Mesothelial cell of epicardium (in vitro differentiated cells): ENCODE data around the gene SUB1. TPM values are rescaled to one million over a fixed set of nuclear protein-coding genes. Genes with fewer than 3 reads are reported as not detected.
"Not testable (repeated sequence)": the region's sequence is repeated elsewhere in the genome, so short reads cannot be mapped to it uniquely, and the experiment has no call there.

Experiments used
- DNase-seq, 2 experiments: peaks; one replicate each; pipeline ENCODE4 v3.0.0; 2021; ENCODE audit warnings: low spot score in 2 of 2; ENCODE audit not compliant: unreplicated experiment in 2 of 2
- H3K27ac Mint-ChIP-seq: 2 replicates; pipeline ENCODE4 v1.8.0; 2021; ENCODE audit warnings: mixed read lengths
- H3K27me3 Mint-ChIP-seq: 2 replicates; pipeline ENCODE4 v1.8.0; 2021; ENCODE audit warnings: low read depth, mixed read lengths
- H3K36me3 Mint-ChIP-seq: 2 replicates; pipeline ENCODE4 v1.8.0; 2021; ENCODE audit warnings: mixed read lengths
- H3K4me1 Mint-ChIP-seq: 2 replicates; pipeline ENCODE4 v1.8.0; 2021; ENCODE audit warnings: mixed read lengths
- H3K4me3 Mint-ChIP-seq: 2 replicates; pipeline ENCODE4 v1.8.0; 2021; ENCODE audit warnings: mild to moderate bottlenecking, moderate library complexity, mixed read lengths
- H3K9me3 Mint-ChIP-seq: 2 replicates; pipeline ENCODE4 v1.8.0; 2021; ENCODE audit warnings: mixed read lengths
- CTCF ChIP-seq: fragments of 200-600 bp; sonication (generic); IDR thresholded peaks from one replicate; pipeline ENCODE4 v1.5.0; 2021; ENCODE audit warnings: antibody characterized with exemption; ENCODE audit not compliant: unreplicated experiment
- total RNA-seq: library from RNA; stranded (reverse); gene quantifications from 3 replicates; pipeline ENCODE4 v1.2.1, GENCODE V29; 2021

SUB1 gene
- total RNA-seq, 1 donor from 2014 or later, result 199 TPM

GRCh38 chr5:32571128-32571527 is 14.2 kb upstream of the SUB1 start:
- Mint-ChIP-seq H3K27ac (no peak overlapping the region), H3K4me1 (no peaks in the 10 kb centered on the region), H3K36me3 (no peaks in the 10 kb centered on the region), H3K4me3 (no peak overlapping the region), H3K9me3 (peaks cover 12% of the 10 kb centered on the region), H3K27me3 (no peaks in the 10 kb centered on the region)
- DNase-seq, result no peak
- TF ChIP-seq CTCF, result no peak

DNA sequence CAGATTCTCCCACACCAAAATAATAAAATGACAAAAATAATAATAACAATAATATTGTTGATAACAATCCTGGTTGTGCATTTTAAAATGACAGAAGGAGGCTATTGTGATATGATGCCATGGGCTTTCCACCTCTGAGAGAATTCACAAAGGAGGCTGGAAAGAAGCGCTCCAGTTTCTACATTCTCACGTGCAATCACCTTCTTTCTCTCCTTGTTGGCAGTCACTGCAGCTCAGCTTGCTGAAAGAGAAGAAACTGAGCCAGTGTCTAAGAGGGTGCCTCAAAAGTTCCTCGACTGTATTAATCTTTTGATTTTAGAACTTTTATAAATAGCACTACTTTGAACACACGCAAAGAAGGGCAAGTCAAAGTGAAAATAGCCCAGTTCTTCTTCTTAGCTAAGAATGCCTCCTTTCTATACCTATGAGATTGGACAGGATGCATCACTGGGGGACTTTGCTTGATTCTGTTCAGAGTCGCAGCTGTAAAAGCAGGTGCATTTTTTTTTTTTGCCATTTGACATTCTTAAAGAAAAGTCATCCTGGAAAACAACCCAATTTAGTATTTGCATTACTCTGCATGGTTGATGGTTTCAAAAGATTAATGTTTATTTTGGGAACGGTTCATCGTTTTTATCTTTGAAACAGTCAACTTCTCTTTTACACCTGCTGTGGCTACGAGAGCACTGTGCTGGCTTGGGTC is 12.4 kb upstream of the SUB1 start:
- no peaks in the 10 kb centered on the region for H3K4me1 Mint-ChIP-seq
- H3K27me3 Mint-ChIP-seq, result no peaks in the 10 kb centered on the region
- no peak overlapping the region for H3K4me3 Mint-ChIP-seq
- TF ChIP-seq CTCF, result no peak
- no peaks in the 10 kb centered on the region for H3K9me3 Mint-ChIP-seq
- no peaks in the 10 kb centered on the region for H3K36me3 Mint-ChIP-seq
- no peak for DNase-seq
- H3K27ac Mint-ChIP-seq, result no peak overlapping the region

DNA sequence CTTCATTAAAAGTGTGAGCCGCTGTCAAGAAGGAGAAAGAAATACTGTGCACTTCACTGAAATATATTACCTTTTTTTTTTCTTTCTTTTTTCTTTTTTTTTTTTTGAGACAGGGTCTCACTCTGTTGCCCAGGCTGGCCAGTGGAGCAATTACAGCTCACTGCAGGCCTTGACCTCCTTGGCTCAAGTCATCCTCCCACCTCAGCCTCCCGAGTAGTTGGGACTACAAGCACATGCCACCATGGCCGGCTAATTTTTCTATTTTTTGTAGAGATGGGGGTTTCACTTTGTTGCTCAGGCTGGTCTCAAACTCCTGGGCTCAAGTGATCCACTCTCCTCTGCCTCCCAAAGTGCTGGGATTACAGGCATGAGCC is 11.9 kb upstream of the SUB1 start:
- H3K4me1 Mint-ChIP-seq, H3K9me3 Mint-ChIP-seq: not testable (repeated sequence)

GRCh38 chr5:32574540-32575175 is 10.7 kb upstream of the SUB1 start:
- no peaks in the 10 kb centered on the region for H3K9me3 Mint-ChIP-seq
- H3K4me1 Mint-ChIP-seq, result no peaks in the 10 kb centered on the region
- no peak overlapping the region for H3K4me3 Mint-ChIP-seq
- no peak overlapping the region for H3K27ac Mint-ChIP-seq
- H3K27me3 Mint-ChIP-seq, result no peaks in the 10 kb centered on the region
- TF ChIP-seq CTCF, result no peak
- DNase-seq, result no peak
- no peaks in the 10 kb centered on the region for H3K36me3 Mint-ChIP-seq

More for the DNA sequence above, 11.9 kb upstream of the SUB1 start:
- H3K27ac Mint-ChIP-seq, H3K36me3 Mint-ChIP-seq, DNase-seq, H3K4me3 Mint-ChIP-seq, H3K27me3 Mint-ChIP-seq: not testable (repeated sequence)

- Mint-ChIP-seq H3K4me1 (no peaks in the 10 kb centered on the region), H3K27ac (no peak overlapping the region), H3K27me3 (no peaks in the 10 kb centered on the region), H3K9me3 (no peaks in the 10 kb centered on the region), H3K4me3 (no peak overlapping the region), H3K36me3 (no peaks in the 10 kb centered on the region)
- no peak for DNase-seq
- no peak for TF ChIP-seq CTCF
Measured at GRCh38 chr5:32578363-32578762, 7.0 kb upstream of the SUB1 start.

DNA sequence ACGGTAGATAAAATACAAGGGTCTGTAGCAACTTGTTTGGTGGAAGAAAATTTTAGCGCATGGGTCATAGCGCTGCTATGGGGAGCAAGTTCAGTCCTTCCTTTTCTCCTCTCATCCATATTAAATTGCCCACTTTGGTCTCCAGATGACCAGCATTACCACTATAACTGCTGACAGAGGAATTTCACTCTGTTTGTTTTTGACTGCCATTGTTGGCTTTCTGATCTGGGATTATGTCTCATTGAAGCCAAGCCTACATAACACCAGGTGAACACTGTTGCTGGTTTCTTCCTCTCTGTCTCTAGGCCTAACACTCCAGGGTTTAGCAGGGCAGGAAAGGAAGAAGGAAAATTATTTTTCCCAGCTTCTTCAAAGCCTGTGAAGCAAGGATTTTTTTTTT is 6.6 kb upstream of the SUB1 start:
- Mint-ChIP-seq H3K36me3 (no peaks in the 10 kb centered on the region), H3K9me3 (no peaks in the 10 kb centered on the region), H3K4me3 (no peak overlapping the region), H3K4me1 (no peaks in the 10 kb centered on the region), H3K27me3 (no peaks in the 10 kb centered on the region), H3K27ac (no peak overlapping the region)
- no peak for DNase-seq
- TF ChIP-seq CTCF, result no peak
